Activated CD4-positive, alpha-beta T cell treated with anti-CD3 and anti-CD28 coated beads, Interleukin-2, amount 50 U/mL, for 1 hour (primary cell): Measurements from ENCODE around the gene AP5B1.
"Not testable (repeated sequence)": the region's sequence is repeated elsewhere in the genome, so short reads cannot be mapped to it uniquely, and the experiment has no call there.

Source experiments
- DNase-seq: peaks from one replicate; pipeline ENCODE4 v3.0.0-alpha.2; 2020

The AP5B1 gene

GRCh38 chr11:65764434-65764833 lies 16.3 kb downstream of the AP5B1 start:
- DNase-seq, result no peak

DNA sequence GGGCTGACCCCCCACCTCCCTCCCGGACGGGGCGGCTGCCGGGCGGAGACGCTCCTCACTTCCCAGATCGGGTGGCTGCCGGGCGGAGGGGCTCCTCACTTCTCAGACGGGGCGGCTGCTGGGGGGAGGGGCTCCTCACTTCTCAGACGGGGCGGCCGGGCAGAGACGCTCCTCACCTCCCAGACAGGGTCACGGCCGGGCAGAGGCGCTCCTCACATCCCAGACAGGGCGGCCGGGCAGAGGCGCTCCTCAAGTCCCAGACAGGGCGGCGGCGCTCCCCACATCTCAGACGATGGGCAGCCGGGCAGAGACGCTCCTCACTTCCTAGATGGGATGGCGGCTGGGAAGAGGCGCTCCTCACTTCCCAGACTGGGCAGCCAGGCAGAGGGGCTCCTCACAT lies 18.0 kb downstream of the AP5B1 start:
- not testable (repeated sequence) for DNase-seq

DNA sequence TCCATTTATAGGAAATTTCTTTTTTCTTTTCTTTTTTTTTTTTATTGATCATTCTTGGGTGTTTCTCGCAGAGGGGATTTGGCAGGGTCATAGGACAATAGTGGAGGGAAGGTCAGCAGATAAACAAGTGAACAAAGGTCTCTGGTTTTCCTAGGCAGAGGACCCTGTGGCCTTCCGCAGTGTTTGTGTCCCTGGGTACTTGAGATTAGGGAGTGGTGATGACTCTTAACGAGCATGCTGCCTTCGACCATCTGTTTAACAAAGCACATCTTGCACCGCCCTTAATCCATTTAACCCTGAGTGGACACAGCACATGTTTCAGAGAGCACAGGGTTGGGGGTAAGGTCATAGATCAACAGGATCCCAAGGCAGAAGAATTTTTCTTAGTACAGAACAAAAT lies 18.6 kb downstream of the AP5B1 start:
- DNase-seq, result not testable (repeated sequence)

DNA sequence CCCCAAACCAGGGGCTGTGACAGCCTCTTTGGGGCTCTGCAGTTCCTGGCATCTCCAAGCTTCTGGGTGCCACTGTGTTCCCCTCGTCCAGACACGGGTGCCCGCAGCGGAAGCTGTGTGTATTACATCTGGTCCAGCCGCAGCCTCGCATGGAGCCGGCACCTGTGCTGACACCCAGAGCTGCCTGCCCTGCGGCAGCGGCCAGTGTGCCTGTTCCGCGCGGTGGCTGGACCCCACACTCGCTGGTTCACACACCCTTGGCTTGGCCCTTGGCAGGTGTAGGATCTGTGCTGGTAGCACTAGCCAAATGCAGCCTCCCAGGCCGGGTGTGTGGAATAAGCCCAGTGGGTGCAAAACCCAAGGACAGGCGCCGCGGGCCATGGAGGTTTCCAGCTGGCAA lies 35.7 kb downstream of the AP5B1 start:
- DNase-seq, result no peak

DNA sequence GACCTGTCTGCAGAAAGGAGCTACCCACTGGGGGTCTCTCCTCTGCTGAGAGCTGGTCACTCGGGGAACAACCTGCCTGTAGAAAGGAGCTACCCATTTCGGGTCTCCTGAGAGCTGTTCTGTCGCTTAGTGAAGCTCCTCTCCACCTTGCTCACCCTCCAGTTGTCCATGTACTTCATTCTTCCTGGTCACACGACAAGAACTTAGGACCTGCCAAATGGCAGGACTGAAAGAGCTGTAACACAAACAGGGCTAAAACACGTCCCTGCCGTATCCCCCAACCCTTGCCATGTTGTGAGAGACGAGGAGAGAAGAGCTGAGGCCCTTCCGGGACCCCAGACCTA lies 36.1 kb downstream of the AP5B1 start:
- DNase-seq, result no peak

GRCh38 chr11:65744026-65744698 lies 36.6 kb downstream of the AP5B1 start:
- no peak for DNase-seq

DNA sequence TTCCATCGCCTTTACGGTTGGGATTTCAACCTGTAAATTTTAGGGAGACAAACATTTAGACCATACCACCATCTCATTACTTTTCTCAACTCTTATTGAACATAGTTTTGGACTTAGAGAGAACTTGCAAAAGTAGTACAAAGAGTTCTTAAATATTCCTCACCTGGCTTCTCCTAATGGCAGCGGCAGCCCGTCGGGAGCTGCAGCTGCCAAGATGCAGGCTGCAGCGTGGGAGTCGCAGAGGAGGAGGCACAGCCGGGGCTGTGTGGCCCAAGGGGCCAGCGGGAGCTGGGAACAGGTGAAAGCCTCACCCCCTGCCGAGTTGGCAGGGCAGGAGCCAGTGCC lies 37.1 kb downstream of the AP5B1 start:
- DNase-seq, result no peak

GRCh38 chr11:65742353-65742752 lies 38.4 kb downstream of the AP5B1 start:
- no peak for DNase-seq

DNA sequence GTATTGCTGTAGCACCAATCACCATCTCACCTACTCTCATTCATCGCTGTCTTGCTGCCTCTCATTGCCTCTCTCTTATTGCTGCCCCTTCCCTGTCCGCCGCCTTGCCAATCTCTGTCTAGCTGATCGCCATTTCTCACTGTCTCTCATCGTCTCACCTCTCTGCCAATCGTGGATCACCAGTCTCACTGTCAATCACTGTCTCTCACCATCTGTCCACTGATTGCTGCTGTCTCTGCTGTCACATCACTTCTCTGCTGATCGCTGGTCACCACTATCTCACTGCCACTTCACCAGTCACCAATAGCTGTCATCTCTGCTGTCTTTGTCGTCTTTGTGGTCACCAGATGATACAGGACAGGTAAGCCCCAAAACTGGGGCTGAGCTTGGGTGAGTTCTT lies 39.6 kb downstream of the AP5B1 start:
- no peak for DNase-seq

- no peak for DNase-seq
These were observed 41.8 kb downstream of the AP5B1 start for GRCh38 chr11:65739022-65739421.

- no peak for DNase-seq
These were observed 44.0 kb downstream of the AP5B1 start for GRCh38 chr11:65736810-65737209.

GRCh38 chr11:65735111-65735510 lies 45.7 kb downstream of the AP5B1 start:
- not testable (repeated sequence) for DNase-seq

DNA sequence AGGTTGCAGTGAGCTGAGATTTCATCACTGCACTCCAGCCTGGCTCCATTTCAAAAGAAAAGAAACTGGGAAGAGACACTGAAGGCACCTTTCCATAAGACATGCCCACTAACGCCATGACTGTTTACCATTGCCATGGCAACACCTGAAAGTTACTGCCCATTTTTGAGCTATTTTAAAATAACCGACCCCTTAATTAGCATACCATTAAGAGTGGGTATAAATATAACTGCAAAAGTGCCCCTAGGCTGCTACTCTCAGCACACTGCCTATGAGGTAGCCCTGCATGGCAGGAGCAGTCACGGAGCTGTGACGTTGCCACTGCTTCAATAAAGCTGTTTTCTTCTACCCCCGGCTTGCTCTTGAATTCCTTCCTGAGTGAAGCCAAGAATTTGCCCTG lies 50.3 kb downstream of the AP5B1 start:
- DNase-seq, result no peak

DNA sequence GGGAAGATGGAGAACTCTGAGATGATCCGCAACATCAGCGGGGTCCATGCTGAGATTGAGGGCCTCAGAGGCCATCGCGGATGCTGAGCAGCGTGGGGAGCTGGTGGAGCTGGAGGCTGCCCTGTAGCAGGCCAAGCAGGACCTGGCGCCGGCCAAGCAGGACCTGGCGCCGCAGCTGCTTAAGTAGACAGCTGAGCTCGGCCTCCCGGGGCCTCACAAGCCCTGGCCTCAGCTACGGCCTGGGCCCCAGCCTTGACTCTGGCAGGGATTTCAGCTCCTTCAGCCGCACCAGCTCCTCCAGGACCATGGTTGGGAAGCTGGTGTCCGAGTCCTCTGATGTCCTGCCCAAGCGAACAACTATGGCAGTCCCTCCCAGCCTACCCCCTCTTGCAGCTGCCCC lies 52.9 kb downstream of the AP5B1 start:
- DNase-seq, result no peak

DNA sequence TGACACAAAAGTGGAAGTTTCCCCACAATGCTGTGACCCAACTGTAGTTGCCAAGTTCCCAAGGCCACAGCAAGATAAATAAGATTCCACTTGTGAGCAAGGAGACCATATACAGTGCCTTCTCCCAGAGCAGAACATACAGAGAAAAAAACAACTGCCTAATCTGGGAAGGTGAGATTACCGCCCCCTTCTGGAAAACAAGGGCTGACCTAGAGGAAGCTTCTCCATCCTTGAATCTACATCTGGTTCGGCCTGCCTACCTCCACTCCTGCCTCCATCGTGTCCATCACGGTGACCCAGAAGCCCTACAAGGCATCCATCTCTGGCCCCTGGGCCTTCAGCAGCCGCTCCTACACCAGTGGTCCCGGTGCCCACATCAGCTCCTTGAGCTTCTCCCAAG lies 54.1 kb downstream of the AP5B1 start:
- no peak for DNase-seq
